Stimulated activated CD4-positive, alpha-beta T cell treated with anti-CD3 and anti-CD28 coated beads, Interleukin-15, amount 100 ng/mL, for 24 hours (primary cell): ENCODE data around the gene SRSF5.
A peak's percentile ranks its signal among the peaks of the same experiment; 100 is the strongest.
"Not testable (repeated sequence)": the region's sequence is repeated elsewhere in the genome, so short reads cannot be mapped to it uniquely, and the experiment has no call there.

Source experiments
- DNase-seq: peaks from one replicate; pipeline ENCODE4 v3.0.0-alpha.2; 2020

Gene SRSF5

GRCh38 chr14:69766984-69767368 lies at the start of gene SRSF5:
SRSF5 (plus strand) TSS chr14:69767142; CDS start chr14:69768157, 1,015 bp downstream.
- DNase-seq: peak; percentile 95

GRCh38 chr14:69718614-69719013 lies 48.3 kb upstream of the SRSF5 start:
- DNase-seq: not testable (repeated sequence)

GRCh38 chr14:69719501-69719951 lies 47.4 kb upstream of the SRSF5 start:
- DNase-seq: no peak

GRCh38 chr14:69720912-69721311 lies 46.0 kb upstream of the SRSF5 start:
- no peak for DNase-seq

- peak; percentile 88 for DNase-seq
These were observed 40.0 kb upstream of the SRSF5 start for GRCh38 chr14:69726761-69727511.

- DNase-seq: no peak
These were observed 39.1 kb upstream of the SRSF5 start for GRCh38 chr14:69727860-69728259.

- not testable (repeated sequence) for DNase-seq
These were observed 34.9 kb upstream of the SRSF5 start for GRCh38 chr14:69731919-69732598.

- not testable (repeated sequence) for DNase-seq
These were observed 30.5 kb upstream of the SRSF5 start for GRCh38 chr14:69736405-69736804.

GRCh38 chr14:69741055-69741454 lies 25.9 kb upstream of the SRSF5 start:
- DNase-seq: no peak

GRCh38 chr14:69749956-69750355 lies 17.0 kb upstream of the SRSF5 start:
- no peak for DNase-seq

GRCh38 chr14:69750495-69750894 lies 16.4 kb upstream of the SRSF5 start:
- DNase-seq: no peak

- no peak for DNase-seq
These were observed 14.2 kb upstream of the SRSF5 start for GRCh38 chr14:69752773-69753172.

GRCh38 chr14:69753860-69754259 lies 13.1 kb upstream of the SRSF5 start:
- no peak for DNase-seq

GRCh38 chr14:69754487-69754886 lies 12.5 kb upstream of the SRSF5 start:
- DNase-seq: no peak

- no peak for DNase-seq
These were observed 11.6 kb upstream of the SRSF5 start for GRCh38 chr14:69755296-69755695.

GRCh38 chr14:69755784-69756183 lies 11.2 kb upstream of the SRSF5 start:
- no peak for DNase-seq

- no peak for DNase-seq
These were observed 10.6 kb upstream of the SRSF5 start for GRCh38 chr14:69756298-69756697.

GRCh38 chr14:69760810-69761209 lies 6.1 kb upstream of the SRSF5 start:
- no peak for DNase-seq

GRCh38 chr14:69763761-69764510 lies 3.0 kb upstream of the SRSF5 start:
- peak; percentile 62 for DNase-seq

- DNase-seq: peak; percentile 96
These were observed 542 bp downstream of the SRSF5 start for GRCh38 chr14:69767369-69767999.

GRCh38 chr14:69768873-69769272 lies 1.9 kb downstream of the SRSF5 start:
- no peak for DNase-seq

- DNase-seq: no peak
These were observed 2.7 kb downstream of the SRSF5 start for GRCh38 chr14:69769623-69770022.

GRCh38 chr14:69770559-69770958 lies 3.6 kb downstream of the SRSF5 start:
- DNase-seq: no peak
